Smooth muscle cell (in vitro differentiated cells): ENCODE results near the gene STARD9. TPM values are rescaled to one million over a fixed set of nuclear protein-coding genes. Genes with fewer than 3 reads are reported as not detected.

ENCODE experiments used
- DNase-seq: peaks from one replicate; lab custom pipeline; 2025; ENCODE audit not compliant: unreplicated experiment; lab: John Stamatoyannopoulos, UW
- H2AFZ ChIP-seq: fragments of 200-600 bp; sonication (generic); 2 replicates; pipeline ENCODE4 v1.6.0; 2016; ENCODE audit warnings: antibody characterized with exemption, low read depth, mild to moderate bottlenecking
- H3F3A ChIP-seq: fragments of 200-600 bp; sonication (generic); 2 replicates; pipeline ENCODE4 v1.6.0; 2017; ENCODE audit warnings: antibody characterized with exemption, low read depth
- H3K27ac ChIP-seq: fragments of 200-600 bp; sonication (generic); 2 replicates; pipeline ENCODE4 v1.5.1; 2016; ENCODE audit warnings: low read depth, mild to moderate bottlenecking
- H3K27me3 ChIP-seq: fragments of 200-600 bp; sonication (generic); 2 replicates; pipeline ENCODE4 v1.6.1; 2016; ENCODE audit warnings: low read depth, mild to moderate bottlenecking
- H3K36me3 ChIP-seq: fragments of 200-600 bp; sonication (generic); 2 replicates; pipeline ENCODE4 v1.5.1; 2016; ENCODE audit warnings: low read depth
- H3K4me1 ChIP-seq: fragments of 200-600 bp; sonication (generic); 2 replicates; pipeline ENCODE4 v1.5.1; 2016; ENCODE audit warnings: low read depth
- H3K4me2 ChIP-seq: fragments of 200-600 bp; sonication (generic); 2 replicates; pipeline ENCODE4 v1.6.0; 2016; ENCODE audit warnings: mild to moderate bottlenecking
- H3K4me3 ChIP-seq: fragments of 200-600 bp; sonication (generic); 2 replicates; pipeline ENCODE4 v1.5.1; 2016; ENCODE audit warnings: mild to moderate bottlenecking
- H3K79me2 ChIP-seq: fragments of 200-600 bp; sonication (generic); 2 replicates; pipeline ENCODE4 v1.6.0; 2016; ENCODE audit warnings: low read depth, mild to moderate bottlenecking
- H3K9ac ChIP-seq: fragments of 200-600 bp; sonication (generic); 2 replicates; pipeline ENCODE4 v1.6.0; 2016; ENCODE audit warnings: low read depth
- H3K9me3 ChIP-seq: fragments of 200-600 bp; sonication (generic); replicated peaks from 2 replicates; pipeline ENCODE4 v1.5.1; 2016; ENCODE audit warnings: low read depth
- H4K20me1 ChIP-seq: fragments of 200-600 bp; sonication (generic); 2 replicates; pipeline ENCODE4 v1.6.0; 2016; ENCODE audit warnings: low read depth
- CTCF ChIP-seq: fragments of 200-600 bp; sonication (generic); IDR thresholded peaks from 2 replicates; pipeline ENCODE4 v1.5.1; 2017; ENCODE audit warnings: borderline replicate concordance, mild to moderate bottlenecking, antibody characterized with exemption; ENCODE audit not compliant: insufficient read depth, poor library complexity, severe bottlenecking
- WGBS: methylation state at CpG from one replicate; pipeline ENCODE4 v1.1.7; 2016; ENCODE audit warnings: low lambda C conversion rate; 5-methylcytosine and 5-hydroxymethylcytosine counted together
- polyA plus RNA-seq: library from polyadenylated mRNA; unstranded; fragments of >200 nt; fragmentation: Nextera tagmentation; extraction: Ambion mirVana; gene quantifications from 2 replicates; pipeline ENCODE4 v1.2.1, GENCODE V29; 2016
- total RNA-seq: library from RNA; depleted of rRNA; stranded (reverse); fragments of >200 nt; gene quantifications from 2 replicates; pipeline ENCODE4 v1.2.3, GENCODE V29; 2014

Gene STARD9
- total and polyA plus RNA-seq, 2 experiments from 2014 or later = 1.6 to 6.3 TPM

GRCh38 chr15:42711746-42712145 lies 136.3 kb downstream of the STARD9 start:
- no peak for DNase-seq
- no peaks in the 10 kb centered on the region for H3K36me3 ChIP-seq
- H3F3A ChIP-seq = no peaks in the 10 kb centered on the region
- H3K27me3 ChIP-seq = no peaks in the 10 kb centered on the region
- no peaks in the 10 kb centered on the region for H3K4me1 ChIP-seq
- H3K9ac ChIP-seq = no peak overlapping the region
- H3K4me3 ChIP-seq = no peak overlapping the region
- WGBS = 96% methylated on average over 3 of the region's 3 CpGs
- no peaks in the 10 kb centered on the region for H3K9me3 ChIP-seq
- H3K27ac ChIP-seq = no peak overlapping the region
- no peaks in the 10 kb centered on the region for H3K79me2 ChIP-seq
- H4K20me1 ChIP-seq = no peaks in the 10 kb centered on the region
- H3K4me2 ChIP-seq = no peak overlapping the region
- no peak overlapping the region for H2AFZ ChIP-seq
- no peak for TF ChIP-seq CTCF

GRCh38 chr15:42712584-42712983 lies 137.2 kb downstream of the STARD9 start:
- Histone ChIP-seq H3K9me3 (no peaks in the 10 kb centered on the region), H3K36me3 (no peaks in the 10 kb centered on the region), H3K4me2 (no peak overlapping the region), H3K4me3 (no peak overlapping the region), H3K27me3 (no peaks in the 10 kb centered on the region), H3K4me1 (no peaks in the 10 kb centered on the region), H3F3A (no peaks in the 10 kb centered on the region), H3K79me2 (no peaks in the 10 kb centered on the region), H2AFZ (no peak overlapping the region), H3K9ac (no peak overlapping the region), H4K20me1 (no peaks in the 10 kb centered on the region), H3K27ac (no peak overlapping the region)
- TF ChIP-seq CTCF = no peak
- WGBS = 94% methylated on average over 4 of the region's 4 CpGs
- no peak for DNase-seq

- H3K9me3 ChIP-seq = no peaks in the 10 kb centered on the region
- no peaks in the 10 kb centered on the region for H3K4me1 ChIP-seq
- 96% methylated on average over 5 of the region's 5 CpGs for WGBS
- H3K4me2 ChIP-seq = no peak overlapping the region
- peaks cover 3% of the 10 kb centered on the region for H3K36me3 ChIP-seq
- no peaks in the 10 kb centered on the region for H3F3A ChIP-seq
- H2AFZ ChIP-seq = no peak overlapping the region
- H3K27ac ChIP-seq = no peak overlapping the region
- H3K79me2 ChIP-seq = no peaks in the 10 kb centered on the region
- H3K27me3 ChIP-seq = no peaks in the 10 kb centered on the region
- H3K4me3 ChIP-seq = no peak overlapping the region
- no peaks in the 10 kb centered on the region for H4K20me1 ChIP-seq
- DNase-seq = no peak
- H3K9ac ChIP-seq = no peak overlapping the region
- TF ChIP-seq CTCF = no peak
Measured at GRCh38 chr15:42716125-42716524, 140.7 kb downstream of the STARD9 start.

GRCh38 chr15:42716626-42717025 lies 141.2 kb downstream of the STARD9 start:
- WGBS = 92% methylated on average over 2 of the region's 2 CpGs
- H2AFZ ChIP-seq = no peak overlapping the region

More at GRCh38 chr15:42716626-42717025, 141.2 kb downstream of the STARD9 start:
- Histone ChIP-seq H3K9me3 (no peaks in the 10 kb centered on the region), H3K9ac (no peak overlapping the region), H3K36me3 (peaks cover 3% of the 10 kb centered on the region), H4K20me1 (no peaks in the 10 kb centered on the region), H3K4me1 (no peaks in the 10 kb centered on the region), H3K27me3 (no peaks in the 10 kb centered on the region), H3K4me3 (no peak overlapping the region), H3F3A (no peaks in the 10 kb centered on the region), H3K27ac (no peak overlapping the region), H3K79me2 (no peaks in the 10 kb centered on the region), H3K4me2 (no peak overlapping the region)
- DNase-seq = no peak
- no peak for TF ChIP-seq CTCF
